ENCODE measurements around the gene CD244. TPM values are rescaled to one million over a fixed set of nuclear protein-coding genes. Genes with fewer than 3 reads are reported as not detected.
"Not testable (repeated sequence)": the region's sequence is repeated elsewhere in the genome, so short reads cannot be mapped to it uniquely, and the experiment has no call there.

Gene CD244
- total RNA-seq, 1 donor from 2014 or later = not detected

GRCh38 chr1:160874935-160875334 lies 12.2 kb upstream of the CD244 start:
- Histone ChIP-seq H3K4me3 (ENCODE audit: low read depth, low read length) (no peak overlapping the region), H3K27me3 (ENCODE audit: control insufficient read depth, insufficient read depth, low read length) (no peaks in the 10 kb centered on the region), H3K36me3 (ENCODE audit: control insufficient read depth, insufficient read depth, low read length) (no peaks in the 10 kb centered on the region)
- DNase-seq (ENCODE audit: low read depth) = no peak
- no peak for TF ChIP-seq CTCF (IDR thresholded peaks at IDR 0.05; ENCODE audit: insufficient read depth, low read length, poor library complexity, severe bottlenecking)

GRCh38 chr1:160868141-160868540 lies 5.5 kb upstream of the CD244 start:
- H3K27me3 ChIP-seq (ENCODE audit: control insufficient read depth, insufficient read depth, low read length) = no peaks in the 10 kb centered on the region
- no peak for DNase-seq (ENCODE audit: low read depth)
- no peaks in the 10 kb centered on the region for H3K36me3 ChIP-seq (ENCODE audit: control insufficient read depth, insufficient read depth, low read length)
- H3K4me3 ChIP-seq (ENCODE audit: low read depth, low read length) = no peak overlapping the region
- TF ChIP-seq CTCF (IDR thresholded peaks at IDR 0.05; ENCODE audit: insufficient read depth, low read length, poor library complexity, severe bottlenecking) = no peak

- not testable (repeated sequence) for DNase-seq (ENCODE audit: low read depth); H3K36me3 ChIP-seq (ENCODE audit: control insufficient read depth, insufficient read depth, low read length); H3K27me3 ChIP-seq (ENCODE audit: control insufficient read depth, insufficient read depth, low read length); H3K4me3 ChIP-seq (ENCODE audit: low read depth, low read length)
Observed at GRCh38 chr1:160867651-160868050, 5.0 kb upstream of the CD244 start.

- DNase-seq (ENCODE audit: low read depth) = no peak
- no peak for TF ChIP-seq CTCF (IDR thresholded peaks at IDR 0.05; ENCODE audit: insufficient read depth, low read length, poor library complexity, severe bottlenecking)
- no peaks in the 10 kb centered on the region for H3K36me3 ChIP-seq (ENCODE audit: control insufficient read depth, insufficient read depth, low read length)
- no peak overlapping the region for H3K4me3 ChIP-seq (ENCODE audit: low read depth, low read length)
- H3K27me3 ChIP-seq (ENCODE audit: control insufficient read depth, insufficient read depth, low read length) = no peaks in the 10 kb centered on the region
Observed at GRCh38 chr1:160866695-160867260, 4.1 kb upstream of the CD244 start.

- no peak overlapping the region for H3K4me3 ChIP-seq (ENCODE audit: low read depth, low read length)
- no peaks in the 10 kb centered on the region for H3K27me3 ChIP-seq (ENCODE audit: control insufficient read depth, insufficient read depth, low read length)
- no peaks in the 10 kb centered on the region for H3K36me3 ChIP-seq (ENCODE audit: control insufficient read depth, insufficient read depth, low read length)
- no peak for DNase-seq (ENCODE audit: low read depth)
- TF ChIP-seq CTCF (IDR thresholded peaks at IDR 0.05; ENCODE audit: insufficient read depth, low read length, poor library complexity, severe bottlenecking) = no peak
Observed at GRCh38 chr1:160866001-160866694, 3.5 kb upstream of the CD244 start.

- no peak for TF ChIP-seq CTCF (IDR thresholded peaks at IDR 0.05; ENCODE audit: insufficient read depth, low read length, poor library complexity, severe bottlenecking)
- DNase-seq (ENCODE audit: low read depth) = no peak
- Histone ChIP-seq H3K4me3 (ENCODE audit: low read depth, low read length) (no peak overlapping the region), H3K27me3 (ENCODE audit: control insufficient read depth, insufficient read depth, low read length) (no peaks in the 10 kb centered on the region), H3K36me3 (ENCODE audit: control insufficient read depth, insufficient read depth, low read length) (no peaks in the 10 kb centered on the region)
Observed at GRCh38 chr1:160865337-160865736, 2.6 kb upstream of the CD244 start.
